Bronchial epithelial cell (primary cell): Measurements from ENCODE around the gene TRIP11. TPM values are rescaled to one million over a fixed set of nuclear protein-coding genes. Genes with fewer than 3 reads are reported as not detected.

Source experiments
- DNase-seq: peaks from one replicate; pipeline ENCODE4 v3.0.0-alpha.2; 2010; ENCODE audit warnings: low read depth
- FAIRE-seq: peaks from 2 replicates; lab custom pipeline; 2011; peaks lifted over from hg19 to GRCh38; lab: Jason Lieb, UNC
- H3K27me3 ChIP-seq: 2 replicates; pipeline ENCODE4 v1.5.1; 2011; ENCODE audit warnings: low read length; ENCODE audit not compliant: control insufficient read depth, insufficient read depth
- H3K36me3 ChIP-seq: 2 replicates; pipeline ENCODE4 v1.5.1; 2011; ENCODE audit warnings: low read length; ENCODE audit not compliant: control insufficient read depth, insufficient read depth
- H3K4me3 ChIP-seq: 2 replicates; pipeline ENCODE4 v1.5.1; 2011; ENCODE audit warnings: mild to moderate bottlenecking, low read depth, low read length, control low read depth
- total RNA-seq: library from RNA; depleted of rRNA; stranded (reverse); fragments of >200 nt; gene quantifications from 2 replicates; pipeline ENCODE4 v1.2.1, GENCODE V29; 2014
- TF ChIP-seq, protein P1 (sequence below): IDR thresholded peaks from 2 replicates; pipeline ENCODE4 v1.5.1; 2011; ENCODE audit warnings: mild to moderate bottlenecking, moderate library complexity, low read length, control low read depth, inconsistent platforms; ENCODE audit not compliant: insufficient read depth, severe bottlenecking

Gene TRIP11
- total RNA-seq, 1 donor from 2014 or later: 13.2 TPM

DNA sequence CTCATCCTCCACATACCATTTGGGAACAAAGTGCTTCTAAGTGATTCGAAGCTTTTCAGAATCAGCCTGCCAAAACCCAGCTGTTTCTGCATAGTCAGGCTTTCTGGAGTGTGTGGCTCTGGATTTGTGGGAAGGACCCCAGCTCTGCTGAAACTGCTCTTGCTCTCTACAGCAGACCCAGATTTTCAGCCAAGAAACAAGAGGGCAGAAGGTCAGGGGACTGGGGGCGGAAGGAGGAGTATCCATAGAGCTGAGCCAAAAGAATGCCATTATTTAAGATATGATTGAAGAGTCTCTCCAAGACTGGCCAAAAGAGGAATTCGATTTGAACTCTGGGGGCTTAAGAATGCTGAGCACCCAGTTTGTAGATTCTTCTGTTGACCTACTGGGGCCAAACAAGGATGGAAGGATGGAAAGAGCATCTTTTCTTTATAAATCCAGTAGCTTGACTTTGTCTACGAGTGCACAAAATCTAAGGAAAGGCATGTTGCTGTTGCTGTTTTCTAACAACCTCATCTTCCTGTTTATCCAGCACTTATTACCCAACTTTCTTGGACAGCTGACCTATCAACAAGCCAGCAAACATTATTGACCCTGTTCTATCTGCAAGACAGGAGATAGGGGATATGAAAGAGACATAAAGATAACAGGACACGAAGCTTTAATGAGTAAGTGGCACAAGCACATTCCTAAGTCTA lies 121.5 kb downstream of the TRIP11 start:
- TF ChIP-seq, protein P1, sequence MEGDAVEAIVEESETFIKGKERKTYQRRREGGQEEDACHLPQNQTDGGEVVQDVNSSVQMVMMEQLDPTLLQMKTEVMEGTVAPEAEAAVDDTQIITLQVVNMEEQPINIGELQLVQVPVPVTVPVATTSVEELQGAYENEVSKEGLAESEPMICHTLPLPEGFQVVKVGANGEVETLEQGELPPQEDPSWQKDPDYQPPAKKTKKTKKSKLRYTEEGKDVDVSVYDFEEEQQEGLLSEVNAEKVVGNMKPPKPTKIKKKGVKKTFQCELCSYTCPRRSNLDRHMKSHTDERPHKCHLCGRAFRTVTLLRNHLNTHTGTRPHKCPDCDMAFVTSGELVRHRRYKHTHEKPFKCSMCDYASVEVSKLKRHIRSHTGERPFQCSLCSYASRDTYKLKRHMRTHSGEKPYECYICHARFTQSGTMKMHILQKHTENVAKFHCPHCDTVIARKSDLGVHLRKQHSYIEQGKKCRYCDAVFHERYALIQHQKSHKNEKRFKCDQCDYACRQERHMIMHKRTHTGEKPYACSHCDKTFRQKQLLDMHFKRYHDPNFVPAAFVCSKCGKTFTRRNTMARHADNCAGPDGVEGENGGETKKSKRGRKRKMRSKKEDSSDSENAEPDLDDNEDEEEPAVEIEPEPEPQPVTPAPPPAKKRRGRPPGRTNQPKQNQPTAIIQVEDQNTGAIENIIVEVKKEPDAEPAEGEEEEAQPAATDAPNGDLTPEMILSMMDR: no peak
- no peaks in the 10 kb centered on the region for H3K36me3 ChIP-seq
- FAIRE-seq: no peak

More for the DNA sequence above, 121.5 kb downstream of the TRIP11 start:
- Histone ChIP-seq H3K4me3 (no peak overlapping the region), H3K27me3 (no peaks in the 10 kb centered on the region)
- DNase-seq: no peak

Other genes starting within 250 kb of the TRIP11 start
- gene TC2N, start 172.5 kb downstream of the TRIP11 start, total RNA-seq: 46.1 and 48.1 TPM in 2 replicates
- gene FBLN5, start 92.4 kb downstream of the TRIP11 start, total RNA-seq: under 0.01 and 0.26 TPM in 2 replicates
- gene ATXN3, start 66.5 kb upstream of the TRIP11 start, total RNA-seq: 34.2 and 67.0 TPM in 2 replicates
- gene NDUFB1, start 81.6 kb upstream of the TRIP11 start, total RNA-seq: 60.8 and 151 TPM in 2 replicates
- 33.4 and 35.3 TPM in 2 replicates for gene CPSF2, start 81.9 kb upstream of the TRIP11 start, total RNA-seq